PC-9 (cell line): ENCODE measurements around the gene HPSE.

Experiments
- EZH2 ChIP-seq: fragments of 200-600 bp; sonication (generic); IDR thresholded peaks from 2 replicates; pipeline ENCODE4 v1.8.0; 2017; ENCODE audit warnings: antibody characterized with exemption, low read depth
- TF ChIP-seq, protein P1 (sequence below): fragments of 200-600 bp; sonication (generic); conservative IDR thresholded peaks from 2 replicates; pipeline ENCODE4 v1.6.1; 2017; ENCODE audit warnings: mixed run types, antibody characterized with exemption, mild to moderate bottlenecking, moderate library complexity

DNA sequence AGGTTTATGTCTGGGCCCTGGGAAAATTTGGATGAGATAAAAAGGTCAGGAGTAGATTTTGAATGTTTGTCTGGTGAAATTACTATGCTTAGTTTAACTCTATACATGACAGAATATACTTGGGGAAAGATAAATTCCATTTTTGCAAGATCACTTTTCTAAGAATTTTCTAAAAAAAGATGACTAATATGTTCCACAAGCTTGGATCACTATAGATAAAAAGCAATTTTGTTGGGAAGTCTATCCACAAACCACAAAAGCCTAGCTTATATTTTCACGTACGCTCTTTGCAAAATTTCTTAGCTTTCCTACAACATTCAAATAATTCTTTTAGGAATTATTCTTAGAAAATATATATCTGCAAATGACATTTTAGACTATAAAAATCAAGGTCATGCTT, 29.5 kb downstream of the HPSE start:
- TF ChIP-seq, protein P1, sequence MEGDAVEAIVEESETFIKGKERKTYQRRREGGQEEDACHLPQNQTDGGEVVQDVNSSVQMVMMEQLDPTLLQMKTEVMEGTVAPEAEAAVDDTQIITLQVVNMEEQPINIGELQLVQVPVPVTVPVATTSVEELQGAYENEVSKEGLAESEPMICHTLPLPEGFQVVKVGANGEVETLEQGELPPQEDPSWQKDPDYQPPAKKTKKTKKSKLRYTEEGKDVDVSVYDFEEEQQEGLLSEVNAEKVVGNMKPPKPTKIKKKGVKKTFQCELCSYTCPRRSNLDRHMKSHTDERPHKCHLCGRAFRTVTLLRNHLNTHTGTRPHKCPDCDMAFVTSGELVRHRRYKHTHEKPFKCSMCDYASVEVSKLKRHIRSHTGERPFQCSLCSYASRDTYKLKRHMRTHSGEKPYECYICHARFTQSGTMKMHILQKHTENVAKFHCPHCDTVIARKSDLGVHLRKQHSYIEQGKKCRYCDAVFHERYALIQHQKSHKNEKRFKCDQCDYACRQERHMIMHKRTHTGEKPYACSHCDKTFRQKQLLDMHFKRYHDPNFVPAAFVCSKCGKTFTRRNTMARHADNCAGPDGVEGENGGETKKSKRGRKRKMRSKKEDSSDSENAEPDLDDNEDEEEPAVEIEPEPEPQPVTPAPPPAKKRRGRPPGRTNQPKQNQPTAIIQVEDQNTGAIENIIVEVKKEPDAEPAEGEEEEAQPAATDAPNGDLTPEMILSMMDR = no peak
- no peak for TF ChIP-seq EZH2
